ENCODE data around the gene C10orf90. TPM values are rescaled to one million over a fixed set of nuclear protein-coding genes. Genes with fewer than 3 reads are reported as not detected.

Gene C10orf90
- total RNA-seq, 1 experiment from 2014 or later: 0.67 TPM

GRCh38 chr10:126705951-126706565, 35.6 kb upstream of the C10orf90 start:
- BruUV-seq (replicated peaks): no TSS peak
- Histone ChIP-seq H3K27ac (ENCODE audit: low read length) (no peak overlapping the region), H3K27me3 (ENCODE audit: control insufficient read depth, insufficient read depth, low read length) (peaks cover 33% of the 10 kb centered on the region), H3K4me1 (ENCODE audit: control insufficient read depth, insufficient read depth, low read length) (no peaks in the 10 kb centered on the region), H3K36me3 (ENCODE audit: control insufficient read depth, insufficient read depth, low read length) (no peaks in the 10 kb centered on the region), H3K9me3 (ENCODE audit: control insufficient read depth, insufficient read depth, low read depth, low read length) (no peaks in the 10 kb centered on the region), H3K4me3 (ENCODE audit: low read depth in 2 of 2, low read length in 2 of 2) (no peak overlapping the region)
- in situ Hi-C loops (cut with HindIII; ENCODE audit: low pct_unique_long_range_greater_than_20kb, low sequenced_read_pairs): no loop called here
- ChIA-PET CTCF (no interaction called here), POLR2A (no interaction called here)
- TF ChIP-seq SIN3A (IDR thresholded peaks at IDR 0.05; ENCODE audit: borderline replicate concordance, insufficient read depth, low read depth, low read length) (no peak), REST (IDR thresholded peaks at IDR 0.05; ENCODE audit: insufficient read depth in 1 of 2, low read depth in 2 of 2, low read length in 1 of 2) (no peak), POLR2AphosphoS5 (IDR thresholded peaks at IDR 0.05; ENCODE audit: low read depth, low read length) (no peak), CTCF (IDR thresholded peaks at IDR 0.05) (no peak), TCF7L2 (IDR thresholded peaks at IDR 0.05; ENCODE audit: low read depth, low read length) (no peak)
- ATAC-seq (no peak), DNase-seq (ENCODE audit: low read depth, low spot score) (no peak)
- intact Hi-C loops (cut with micrococcal nuclease; ENCODE audit: unreplicated experiment): no loop called here

GRCh38 chr10:126705131-126705530, 34.6 kb upstream of the C10orf90 start:
- POLR2A ChIA-PET: no interaction called here
- CTCF ChIA-PET: no interaction called here
- no peaks in the 10 kb centered on the region for H3K36me3 ChIP-seq (ENCODE audit: control insufficient read depth, insufficient read depth, low read length)
- in situ Hi-C loops (cut with HindIII; ENCODE audit: low pct_unique_long_range_greater_than_20kb, low sequenced_read_pairs) (no loop called here), intact Hi-C loops (cut with micrococcal nuclease; ENCODE audit: unreplicated experiment) (no loop called here)
- no peak overlapping the region for H3K27ac ChIP-seq (ENCODE audit: low read length)
- H3K9me3 ChIP-seq (ENCODE audit: control insufficient read depth, insufficient read depth, low read depth, low read length): no peaks in the 10 kb centered on the region
- H3K4me3 ChIP-seq (ENCODE audit: low read depth in 2 of 2, low read length in 2 of 2): no peak overlapping the region
- H3K27me3 ChIP-seq (ENCODE audit: control insufficient read depth, insufficient read depth, low read length): peaks cover 33% of the 10 kb centered on the region
- H3K4me1 ChIP-seq (ENCODE audit: control insufficient read depth, insufficient read depth, low read length): no peaks in the 10 kb centered on the region
- TF ChIP-seq SIN3A (IDR thresholded peaks at IDR 0.05; ENCODE audit: borderline replicate concordance, insufficient read depth, low read depth, low read length) (no peak), TCF7L2 (IDR thresholded peaks at IDR 0.05; ENCODE audit: low read depth, low read length) (no peak), CTCF (IDR thresholded peaks at IDR 0.05) (no peak), POLR2AphosphoS5 (IDR thresholded peaks at IDR 0.05; ENCODE audit: low read depth, low read length) (no peak), REST (IDR thresholded peaks at IDR 0.05; ENCODE audit: insufficient read depth in 1 of 2, low read depth in 2 of 2, low read length in 1 of 2) (no peak)
- DNase-seq (ENCODE audit: low read depth, low spot score): no peak
- no TSS peak for BruUV-seq (replicated peaks)
- no peak for ATAC-seq
